NK-92 treated with Interleukin-12 subunit alpha and Interleukin-12 subunit beta, amount 100 ng/mL, for 24 hours (cell line): ENCODE results near the gene OR10A4.
"Not testable (repeated sequence)": the region's sequence is repeated elsewhere in the genome, so short reads cannot be mapped to it uniquely, and the experiment has no call there.

ENCODE experiments used
- DNase-seq: peaks from one replicate; lab custom pipeline; 2025; lab: John Stamatoyannopoulos, UW

The OR10A4 gene

GRCh38 chr11:6898911-6899310 is 22.5 kb downstream of the OR10A4 start:
- no peak for DNase-seq

GRCh38 chr11:6900327-6900999 is 24.0 kb downstream of the OR10A4 start:
- DNase-seq = no peak

GRCh38 chr11:6904804-6905203 is 28.4 kb downstream of the OR10A4 start:
- DNase-seq = not testable (repeated sequence)

- DNase-seq = no peak
Measured at GRCh38 chr11:6911378-6911777, 35.0 kb downstream of the OR10A4 start.

- DNase-seq = no peak
Measured at GRCh38 chr11:6911948-6912347, 35.5 kb downstream of the OR10A4 start.

- DNase-seq = no peak
Measured at GRCh38 chr11:6919698-6920097, 43.3 kb downstream of the OR10A4 start.

GRCh38 chr11:6920702-6921101 is 44.3 kb downstream of the OR10A4 start, which contains the start of gene OR2D3:
Gene OR2D3, plus strand, starts transcription at chr11:6921002. Its CDS starts 0 bp downstream, at chr11:6921002.
- no peak for DNase-seq

- DNase-seq = no peak
Measured at GRCh38 chr11:6925007-6925577, 48.7 kb downstream of the OR10A4 start.

- DNase-seq = no peak
Measured at GRCh38 chr11:6925636-6926207, 49.3 kb downstream of the OR10A4 start.

GRCh38 chr11:6926208-6927029 is 50.0 kb downstream of the OR10A4 start, which contains the start of gene ZNF215:
Gene ZNF215, plus strand, starts transcription at chr11:6926426. Its CDS starts 5,847 bp downstream, at chr11:6932273.
- no peak for DNase-seq

GRCh38 chr11:6927030-6927617 is 50.7 kb downstream of the OR10A4 start:
- DNase-seq = no peak
